Measurements from ENCODE around the gene KCNJ6.

Gene KCNJ6

GRCh38 chr21:37904856-37905255, 11.4 kb downstream of the KCNJ6 start:
- no peak for DNase-seq (ENCODE audit: low read depth in 2 of 2)

- DNase-seq (ENCODE audit: low read depth in 2 of 2): no peak
Measured at GRCh38 chr21:37903396-37903795, 12.9 kb downstream of the KCNJ6 start.

- no peak for DNase-seq (ENCODE audit: low read depth in 2 of 2)
Measured at GRCh38 chr21:37899146-37899545, 17.1 kb downstream of the KCNJ6 start.

- DNase-seq (ENCODE audit: low read depth in 2 of 2): no peak
Measured at GRCh38 chr21:37896788-37897187, 19.5 kb downstream of the KCNJ6 start.

GRCh38 chr21:37891972-37892371, 24.3 kb downstream of the KCNJ6 start:
- no peak for DNase-seq (ENCODE audit: low read depth in 2 of 2)

GRCh38 chr21:37888659-37889058, 27.6 kb downstream of the KCNJ6 start:
- no peak for DNase-seq (ENCODE audit: low read depth in 2 of 2)

- no peak for DNase-seq (ENCODE audit: low read depth in 2 of 2)
Measured at GRCh38 chr21:37886726-37887299, 29.4 kb downstream of the KCNJ6 start.

- no peak for DNase-seq (ENCODE audit: low read depth in 2 of 2)
Measured at GRCh38 chr21:37886120-37886519, 30.1 kb downstream of the KCNJ6 start.

GRCh38 chr21:37878946-37879660, 37.2 kb downstream of the KCNJ6 start:
- DNase-seq (ENCODE audit: low read depth in 2 of 2): no peak

GRCh38 chr21:37877888-37878684, 38.2 kb downstream of the KCNJ6 start:
- DNase-seq (ENCODE audit: low read depth in 2 of 2): no peak

- no peak for DNase-seq (ENCODE audit: low read depth in 2 of 2)
Measured at GRCh38 chr21:37877171-37877570, 39.1 kb downstream of the KCNJ6 start.

GRCh38 chr21:37876561-37876960, 39.7 kb downstream of the KCNJ6 start:
- no peak for DNase-seq (ENCODE audit: low read depth in 2 of 2)

GRCh38 chr21:37874904-37875780, 41.1 kb downstream of the KCNJ6 start:
- DNase-seq (ENCODE audit: low read depth in 2 of 2): no peak

- DNase-seq (ENCODE audit: low read depth in 2 of 2): no peak
Measured at GRCh38 chr21:37874481-37874880, 41.8 kb downstream of the KCNJ6 start.

GRCh38 chr21:37873655-37874054, 42.6 kb downstream of the KCNJ6 start:
- no peak for DNase-seq (ENCODE audit: low read depth in 2 of 2)

- no peak for DNase-seq (ENCODE audit: low read depth in 2 of 2)
Measured at GRCh38 chr21:37871121-37871862, 45.0 kb downstream of the KCNJ6 start.

- DNase-seq (ENCODE audit: low read depth in 2 of 2): no peak
Measured at GRCh38 chr21:37870221-37870620, 46.0 kb downstream of the KCNJ6 start.

GRCh38 chr21:37869661-37870060, 46.6 kb downstream of the KCNJ6 start:
- DNase-seq (ENCODE audit: low read depth in 2 of 2): no peak

GRCh38 chr21:37868446-37869295, 47.6 kb downstream of the KCNJ6 start:
- DNase-seq (ENCODE audit: low read depth in 2 of 2): no peak

- no peak for DNase-seq (ENCODE audit: low read depth in 2 of 2)
Measured at GRCh38 chr21:37866027-37866426, 50.2 kb downstream of the KCNJ6 start.
